ENCODE data around the gene CFAP299.

DNA sequence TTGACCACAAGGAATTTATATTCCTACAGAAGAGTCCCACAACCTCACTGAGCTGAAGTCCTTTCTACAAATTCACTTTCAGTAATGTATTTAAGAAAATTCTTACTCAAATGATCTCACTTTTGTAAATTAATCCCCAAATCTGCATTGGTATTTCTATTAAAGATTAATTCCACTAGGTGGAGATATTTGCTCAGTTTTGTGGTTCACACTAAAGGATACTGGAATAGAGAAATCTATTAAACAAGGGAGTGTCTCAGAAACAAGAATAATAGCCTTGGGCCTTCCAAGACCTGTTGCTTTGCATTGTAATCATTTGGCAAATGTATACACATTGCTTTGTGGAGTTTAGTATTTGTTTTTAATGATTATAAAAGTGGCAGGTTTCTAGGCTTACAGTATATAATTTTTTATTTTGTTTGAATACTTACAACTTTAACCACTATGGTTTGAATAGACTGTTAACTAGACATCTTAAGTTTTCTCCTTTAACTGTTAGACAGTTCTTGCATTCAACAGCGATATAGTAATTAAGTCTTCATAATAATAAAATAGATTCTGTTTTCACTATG is 25.9 kb downstream of the CFAP299 start:
- TF ChIP-seq SUZ12 (IDR thresholded peaks at IDR 0.05; ENCODE audit: extremely low read depth, insufficient read depth, insufficient read length): no peak
- no peak for TF ChIP-seq ZNF274 (IDR thresholded peaks at IDR 0.05; ENCODE audit: low read depth, low read length)
